Esophagus squamous epithelium (tissue), 5 donors: ENCODE data around the gene SLC24A5. TPM values are rescaled to one million over a fixed set of nuclear protein-coding genes. Genes with fewer than 3 reads are reported as not detected.

ENCODE experiments used
- DNase-seq: peaks from one replicate; lab custom pipeline; 2025; lab: John Stamatoyannopoulos, UW
- H3K27ac ChIP-seq, 4 donors: fragments of 200-600 bp; sonication (generic); one replicate each; pipeline ENCODE4 v1.5.1; 2016 to 2019; ENCODE audit warnings: mild to moderate bottlenecking in 1 of 4
- H3K27me3 ChIP-seq, 4 donors: fragments of 200-600 bp; sonication (generic); 1 replicate in 3 of 4; 2 replicates in 1 of 4; pipeline versions ENCODE4 v1.5.1 to v1.6.0; 2017 to 2021; ENCODE audit warnings: antibody characterized with exemption in 1 of 4
- H3K36me3 ChIP-seq, 3 donors: fragments of 200-600 bp; sonication (generic); one replicate each; pipeline ENCODE4 v1.5.1; 2016 to 2019
- H3K4me1 ChIP-seq, 3 donors: fragments of 200-600 bp; sonication (generic); one replicate each; pipeline ENCODE4 v1.5.1; 2017 to 2019
- H3K4me3 ChIP-seq, 4 donors: fragments of 200-600 bp; sonication (generic); 1 replicate in 3 of 4; 2 replicates in 1 of 4; pipeline ENCODE4 v1.5.1; 2016 to 2019; ENCODE audit warnings: mild to moderate bottlenecking in 2 of 4, moderate library complexity in 1 of 4
- H3K9me3 ChIP-seq, 3 donors: fragments of 200-600 bp; sonication (generic); one replicate each; pipeline ENCODE4 v1.5.1; 2016 to 2019
- POLR2A ChIP-seq, 4 donors: fragments of 450-650 bp; IDR thresholded peaks; one replicate each; pipeline ENCODE4 v1.6.1; 2017; ENCODE audit warnings: antibody characterized with exemption in 4 of 4, mild to moderate bottlenecking in 4 of 4, moderate library complexity in 3 of 4
- WGBS, 2 donors: methylation state at CpG; one replicate each; pipeline ENCODE4 v1.1.5; 2018; 5-methylcytosine and 5-hydroxymethylcytosine counted together
- intact Hi-C: fragments of 100-400 bp; cut with DNase I; formaldehyde crosslinking; loops from one replicate; pipeline ENCODE4 v1.15.0; 2022
- total RNA-seq, 4 donors: library from RNA; depleted of rRNA; stranded (reverse); fragments of >200 nt; gene quantifications; one replicate each; pipeline ENCODE4 v1.1.0, GENCODE V29; 2016
- TF ChIP-seq, protein P1 (sequence below), 6 experiments: fragments of 450-650 bp in 4 of 6; fragments of 200-600 bp in 2 of 6; sonication (generic) in 2 of 6; IDR thresholded peaks; one replicate each; pipeline ENCODE4 v1.5.1; 2016 to 2019; ENCODE audit warnings: antibody characterized with exemption in 6 of 6, mild to moderate bottlenecking in 4 of 6, moderate library complexity in 4 of 6
- donor health status: DM: yes; HTN: yes; CAD: no.

SLC24A5 gene
- total RNA-seq, 4 donors from 2014 or later: not detected

DNA sequence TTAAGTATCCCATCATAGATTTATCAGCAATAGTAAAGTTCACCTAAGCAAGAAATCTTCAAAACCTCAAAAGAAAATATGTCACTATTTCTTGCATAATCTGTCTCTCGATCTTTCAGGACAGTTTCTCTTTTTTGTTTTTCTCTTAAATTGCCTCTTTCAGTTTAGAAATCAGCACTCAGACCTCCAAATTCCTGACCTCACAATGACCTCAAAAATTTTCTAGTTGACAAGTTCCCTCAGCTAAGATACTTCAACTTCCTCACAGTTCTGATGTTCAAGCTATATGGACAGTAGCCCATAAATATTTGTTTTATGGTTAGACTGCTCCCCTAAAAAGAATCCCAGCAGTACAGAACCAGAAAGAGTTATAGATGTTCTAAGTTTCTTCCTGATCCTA, 24.1 kb downstream of the SLC24A5 start:
- TF ChIP-seq, protein P1, sequence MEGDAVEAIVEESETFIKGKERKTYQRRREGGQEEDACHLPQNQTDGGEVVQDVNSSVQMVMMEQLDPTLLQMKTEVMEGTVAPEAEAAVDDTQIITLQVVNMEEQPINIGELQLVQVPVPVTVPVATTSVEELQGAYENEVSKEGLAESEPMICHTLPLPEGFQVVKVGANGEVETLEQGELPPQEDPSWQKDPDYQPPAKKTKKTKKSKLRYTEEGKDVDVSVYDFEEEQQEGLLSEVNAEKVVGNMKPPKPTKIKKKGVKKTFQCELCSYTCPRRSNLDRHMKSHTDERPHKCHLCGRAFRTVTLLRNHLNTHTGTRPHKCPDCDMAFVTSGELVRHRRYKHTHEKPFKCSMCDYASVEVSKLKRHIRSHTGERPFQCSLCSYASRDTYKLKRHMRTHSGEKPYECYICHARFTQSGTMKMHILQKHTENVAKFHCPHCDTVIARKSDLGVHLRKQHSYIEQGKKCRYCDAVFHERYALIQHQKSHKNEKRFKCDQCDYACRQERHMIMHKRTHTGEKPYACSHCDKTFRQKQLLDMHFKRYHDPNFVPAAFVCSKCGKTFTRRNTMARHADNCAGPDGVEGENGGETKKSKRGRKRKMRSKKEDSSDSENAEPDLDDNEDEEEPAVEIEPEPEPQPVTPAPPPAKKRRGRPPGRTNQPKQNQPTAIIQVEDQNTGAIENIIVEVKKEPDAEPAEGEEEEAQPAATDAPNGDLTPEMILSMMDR (IDR thresholded peaks at IDR 0.05): no peak
- TF ChIP-seq POLR2A (IDR thresholded peaks at IDR 0.05): no peak
- H3K27ac ChIP-seq: no peak overlapping the region
- WGBS, 2 donors: 43 to 50% methylated on average over 1 of the region's 1 CpG
- H3K4me3 ChIP-seq: no peak overlapping the region
- no peak for DNase-seq
- H3K36me3 ChIP-seq: no peaks in the 10 kb centered on the region
- intact Hi-C loops: no loop called here
- no peaks in the 10 kb centered on the region for H3K9me3 ChIP-seq
- no peaks in the 10 kb centered on the region for H3K27me3 ChIP-seq
- H3K4me1 ChIP-seq: peaks cover 0 to 6% (median 0%) of the 10 kb centered on the region in 3 donors

- no peak overlapping the region for H3K27ac ChIP-seq
- intact Hi-C loops: no loop called here
- H3K36me3 ChIP-seq: no peaks in the 10 kb centered on the region
- no peak for TF ChIP-seq POLR2A (IDR thresholded peaks at IDR 0.05)
- TF ChIP-seq, protein P1 (IDR thresholded peaks at IDR 0.05): no peak
- no peaks in the 10 kb centered on the region for H3K9me3 ChIP-seq
- no peak for DNase-seq
- H3K27me3 ChIP-seq: no peaks in the 10 kb centered on the region
- peaks cover 0 to 6% (median 0%) of the 10 kb centered on the region in 3 donors for H3K4me1 ChIP-seq
- H3K4me3 ChIP-seq: no peak overlapping the region
Measured at GRCh38 chr15:48145923-48146322, 25.1 kb downstream of the SLC24A5 start.

DNA sequence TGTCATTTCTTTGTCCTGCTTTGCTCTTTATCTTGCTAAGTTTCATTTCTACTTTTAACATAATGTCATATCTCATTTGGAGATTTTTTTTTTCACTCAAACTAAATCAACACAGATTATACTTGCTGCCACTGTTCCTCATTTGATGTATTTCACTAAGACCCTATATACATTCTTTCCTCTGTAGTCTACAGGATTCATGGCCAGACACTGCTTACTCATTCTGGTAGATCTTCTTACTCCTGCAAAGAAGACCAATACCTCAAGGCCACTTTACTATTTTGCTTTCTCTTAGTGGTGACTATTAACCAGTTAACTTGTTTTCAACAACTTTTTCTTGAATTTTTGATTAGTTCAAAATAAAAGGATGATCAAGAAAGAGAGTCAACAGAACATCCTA, 26.6 kb downstream of the SLC24A5 start:
- H3K4me3 ChIP-seq: no peak overlapping the region
- no peak overlapping the region for H3K27ac ChIP-seq

GRCh38 chr15:48149858-48150257, 29.1 kb downstream of the SLC24A5 start:
- WGBS, 2 donors: 44 to 62% methylated on average over 4 of the region's 4 CpGs
- no peak for DNase-seq
- H3K9me3 ChIP-seq: no peaks in the 10 kb centered on the region
- intact Hi-C loops: no loop called here
- no peak overlapping the region for H3K4me3 ChIP-seq
- no peak for TF ChIP-seq POLR2A (IDR thresholded peaks at IDR 0.05)
- TF ChIP-seq, protein P1 (IDR thresholded peaks at IDR 0.05): no peak
- H3K4me1 ChIP-seq: no peaks in the 10 kb centered on the region
- H3K27ac ChIP-seq: no peak overlapping the region
- no peaks in the 10 kb centered on the region for H3K36me3 ChIP-seq
- H3K27me3 ChIP-seq: no peaks in the 10 kb centered on the region

More for the DNA sequence above, 26.6 kb downstream of the SLC24A5 start:
- intact Hi-C loops: no loop called here
- no peaks in the 10 kb centered on the region for H3K9me3 ChIP-seq
- no peak for TF ChIP-seq POLR2A (IDR thresholded peaks at IDR 0.05)
- TF ChIP-seq, protein P1 (IDR thresholded peaks at IDR 0.05): no peak
- H3K27me3 ChIP-seq: no peaks in the 10 kb centered on the region
- peaks cover 0 to 6% (median 0%) of the 10 kb centered on the region in 3 donors for H3K4me1 ChIP-seq
- no peak for DNase-seq
- H3K36me3 ChIP-seq: no peaks in the 10 kb centered on the region

DNA sequence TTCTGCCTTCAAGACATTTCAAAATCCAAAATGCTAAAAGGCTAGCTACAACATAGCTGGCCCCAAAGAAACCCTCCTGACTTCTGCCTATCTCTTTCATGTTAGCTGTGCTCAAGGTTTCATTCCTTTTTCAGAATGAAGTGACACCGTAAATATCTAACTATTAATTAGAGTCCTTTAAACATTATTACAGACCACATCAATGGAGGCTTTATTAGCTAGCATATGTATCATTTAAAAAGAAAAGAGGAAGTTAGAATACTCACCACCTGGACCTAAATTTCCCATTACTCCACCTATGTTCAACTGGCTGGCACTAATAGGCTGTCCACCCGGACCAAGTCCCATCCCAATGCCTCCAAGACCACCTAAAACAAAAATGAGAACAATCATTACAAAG, 32.7 kb downstream of the SLC24A5 start:
- DNase-seq: no peak
- intact Hi-C loops: no loop called here
- H3K4me1 ChIP-seq: no peaks in the 10 kb centered on the region
- TF ChIP-seq, protein P1 (IDR thresholded peaks at IDR 0.05): no peak
- TF ChIP-seq POLR2A (IDR thresholded peaks at IDR 0.05): no peak
- no peaks in the 10 kb centered on the region for H3K9me3 ChIP-seq
- no peaks in the 10 kb centered on the region for H3K36me3 ChIP-seq
- H3K4me3 ChIP-seq: no peak overlapping the region
- H3K27ac ChIP-seq: no peak overlapping the region
- WGBS, 2 donors: 83 to 84% methylated on average over 2 of the region's 2 CpGs
- no peaks in the 10 kb centered on the region for H3K27me3 ChIP-seq
